AG09319 (cell line): Measurements from ENCODE around the gene C2CD4A.
A peak's percentile ranks its signal among the peaks of the same experiment; 100 is the strongest.

Experiments used
- DNase-seq: peaks from one replicate; pipeline ENCODE4 v3.0.0-alpha.2; 2010; ENCODE audit warnings: low read depth; ENCODE audit errors: extremely low read depth
- TF ChIP-seq, protein P1 (sequence below): IDR thresholded peaks from 2 replicates; pipeline ENCODE4 v1.5.1; 2011; ENCODE audit warnings: low read depth, mild to moderate bottlenecking, inconsistent platforms, low read length, moderate library complexity

C2CD4A gene

DNA sequence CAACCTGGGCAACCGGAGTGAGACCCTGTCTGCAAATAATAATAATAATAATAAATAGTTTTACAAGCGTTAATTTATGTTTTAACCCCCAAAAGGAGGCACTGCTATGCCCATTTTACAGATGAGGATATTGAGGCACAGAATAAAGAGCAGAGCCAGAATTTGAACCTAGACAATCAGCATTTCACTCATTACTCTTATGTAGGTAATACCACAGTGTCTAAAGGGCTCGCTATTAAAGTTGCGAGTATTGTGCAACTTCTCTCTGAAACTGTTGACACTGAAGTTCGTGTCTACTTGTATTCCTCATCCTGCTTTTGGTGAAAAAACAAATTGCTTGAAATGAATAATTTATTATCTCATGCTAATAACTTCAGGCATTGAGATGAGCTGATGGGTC is 2.8 kb downstream of the C2CD4A start:
- no peak for DNase-seq
- TF ChIP-seq, protein P1, sequence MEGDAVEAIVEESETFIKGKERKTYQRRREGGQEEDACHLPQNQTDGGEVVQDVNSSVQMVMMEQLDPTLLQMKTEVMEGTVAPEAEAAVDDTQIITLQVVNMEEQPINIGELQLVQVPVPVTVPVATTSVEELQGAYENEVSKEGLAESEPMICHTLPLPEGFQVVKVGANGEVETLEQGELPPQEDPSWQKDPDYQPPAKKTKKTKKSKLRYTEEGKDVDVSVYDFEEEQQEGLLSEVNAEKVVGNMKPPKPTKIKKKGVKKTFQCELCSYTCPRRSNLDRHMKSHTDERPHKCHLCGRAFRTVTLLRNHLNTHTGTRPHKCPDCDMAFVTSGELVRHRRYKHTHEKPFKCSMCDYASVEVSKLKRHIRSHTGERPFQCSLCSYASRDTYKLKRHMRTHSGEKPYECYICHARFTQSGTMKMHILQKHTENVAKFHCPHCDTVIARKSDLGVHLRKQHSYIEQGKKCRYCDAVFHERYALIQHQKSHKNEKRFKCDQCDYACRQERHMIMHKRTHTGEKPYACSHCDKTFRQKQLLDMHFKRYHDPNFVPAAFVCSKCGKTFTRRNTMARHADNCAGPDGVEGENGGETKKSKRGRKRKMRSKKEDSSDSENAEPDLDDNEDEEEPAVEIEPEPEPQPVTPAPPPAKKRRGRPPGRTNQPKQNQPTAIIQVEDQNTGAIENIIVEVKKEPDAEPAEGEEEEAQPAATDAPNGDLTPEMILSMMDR, result no peak

DNA sequence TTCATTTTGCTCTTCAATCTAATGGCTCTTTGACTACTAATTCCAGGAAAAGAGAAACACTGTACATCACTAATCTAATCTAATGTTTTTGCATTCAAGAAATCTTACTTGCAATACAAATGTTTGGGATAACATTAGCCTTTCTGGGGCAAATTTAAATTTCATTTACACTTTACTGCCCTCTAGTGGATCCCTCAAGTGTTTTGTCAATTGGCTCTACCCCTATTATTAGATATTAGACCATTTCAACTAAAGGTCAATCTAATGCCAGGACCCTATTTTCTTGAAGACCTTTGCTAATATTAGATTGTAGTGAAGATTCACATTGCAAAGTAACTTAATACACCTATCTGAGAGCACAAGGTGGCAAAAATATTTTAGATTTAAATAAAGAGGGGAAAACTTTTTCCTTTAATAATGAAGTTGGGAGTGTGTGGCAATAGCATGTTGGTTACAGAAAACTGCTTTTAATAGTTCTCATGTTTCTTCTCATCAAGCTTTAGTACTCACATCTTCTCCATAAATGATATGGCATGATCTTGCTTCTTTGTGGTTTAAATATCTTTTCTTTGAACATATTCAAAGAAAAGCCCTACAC is 5.0 kb downstream of the C2CD4A start:
- TF ChIP-seq, protein P1, result peak; percentile 62
- no peak for DNase-seq

DNA sequence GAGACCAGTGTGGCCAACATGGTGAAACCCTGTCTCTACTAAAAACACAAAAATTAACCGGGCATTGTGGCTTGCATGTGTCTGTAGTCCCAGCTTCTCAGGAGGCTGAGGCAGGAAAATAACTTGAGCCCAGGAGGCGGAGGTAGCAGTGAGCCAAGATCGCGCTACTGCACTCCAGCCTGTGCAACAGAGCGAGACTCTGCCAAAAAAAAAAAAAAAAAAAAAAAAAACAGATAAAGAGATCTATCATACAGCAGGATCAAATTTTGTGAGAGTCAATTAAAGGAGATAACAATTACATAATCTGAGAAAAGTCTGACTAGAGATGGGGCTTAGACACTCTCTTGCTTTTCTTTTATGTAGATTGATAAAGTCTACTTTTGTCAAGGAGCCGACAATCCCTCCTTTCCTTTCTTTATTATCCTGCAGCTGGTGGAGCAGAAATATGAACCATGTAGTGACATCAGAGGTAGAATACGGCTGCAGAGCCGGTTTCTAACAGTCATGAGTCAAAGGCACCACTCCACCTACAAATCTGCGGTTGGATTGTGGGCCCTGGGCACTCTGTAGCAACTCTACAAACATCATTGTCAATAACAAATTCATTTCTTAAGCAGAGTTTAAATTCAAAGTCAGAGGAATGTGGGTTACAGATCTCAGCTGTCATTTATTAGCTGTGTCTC is 9.0 kb downstream of the C2CD4A start:
- DNase-seq, result no peak

DNA sequence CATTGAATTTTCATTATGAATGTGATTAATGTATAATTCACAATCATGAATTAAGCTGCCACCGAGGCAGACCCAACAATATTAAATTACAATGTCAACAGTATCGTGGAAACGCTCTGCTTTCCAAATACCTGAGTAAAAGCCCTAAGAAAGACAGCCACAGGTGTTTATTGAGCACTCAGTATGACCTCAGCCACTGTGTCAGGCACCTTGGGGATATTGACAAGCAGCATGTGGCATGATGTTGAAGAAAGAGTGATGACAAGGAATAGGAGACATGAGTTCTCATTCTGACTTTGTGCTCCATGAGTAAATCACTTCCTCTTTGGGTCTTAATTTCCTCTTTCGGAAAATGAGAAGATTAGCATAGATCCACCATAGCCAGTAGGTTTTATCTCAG is 12.8 kb downstream of the C2CD4A start:
- DNase-seq, result no peak
- TF ChIP-seq, protein P1, result no peak

More for the DNA sequence above, 9.0 kb downstream of the C2CD4A start:
- TF ChIP-seq, protein P1, result no peak

DNA sequence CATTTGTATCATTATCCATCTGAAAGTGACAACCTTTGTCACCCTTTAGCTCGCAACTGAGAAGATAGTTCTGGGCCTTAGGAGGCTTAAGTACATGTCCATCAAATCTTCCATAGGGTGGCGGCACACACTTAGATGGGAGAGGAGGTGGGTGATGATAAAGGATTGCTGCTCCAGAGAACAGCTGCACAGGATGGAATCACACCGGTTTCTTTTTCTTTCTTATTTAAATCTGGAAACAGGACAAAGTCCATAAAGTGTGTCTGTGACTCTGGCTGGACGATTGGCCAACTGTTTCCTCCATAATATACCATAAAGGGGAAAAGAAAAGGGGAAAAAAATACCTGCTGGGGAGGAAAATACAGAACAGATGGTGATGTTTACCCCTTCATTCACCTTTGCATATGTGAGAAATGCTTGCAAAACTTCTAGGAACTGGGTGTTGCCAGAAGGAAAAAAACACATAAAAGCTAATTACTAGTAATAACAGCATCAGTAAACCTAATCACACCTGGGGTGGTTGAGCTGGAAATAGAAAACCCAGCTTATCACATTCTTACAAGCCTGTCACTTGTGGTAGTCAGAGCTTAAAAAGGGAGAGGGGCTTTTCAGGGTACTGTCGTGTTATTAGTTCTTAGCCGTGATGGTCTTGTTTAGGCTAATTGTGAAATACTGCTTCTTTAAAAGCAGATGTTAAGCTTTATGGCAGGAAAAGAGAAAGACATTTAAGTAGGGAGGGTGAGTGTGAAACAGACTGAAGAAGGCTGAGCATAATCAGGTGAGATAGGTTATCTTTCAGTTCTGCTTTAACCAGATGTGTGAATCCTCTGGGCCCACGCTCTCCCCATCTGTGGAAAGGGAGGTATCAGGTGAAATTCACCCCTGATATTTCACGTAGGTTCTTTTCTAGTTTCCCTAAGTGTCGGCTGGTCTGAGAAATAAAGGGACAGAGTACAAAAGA is 16.7 kb downstream of the C2CD4A start:
- DNase-seq, result no peak
- TF ChIP-seq, protein P1, result no peak

DNA sequence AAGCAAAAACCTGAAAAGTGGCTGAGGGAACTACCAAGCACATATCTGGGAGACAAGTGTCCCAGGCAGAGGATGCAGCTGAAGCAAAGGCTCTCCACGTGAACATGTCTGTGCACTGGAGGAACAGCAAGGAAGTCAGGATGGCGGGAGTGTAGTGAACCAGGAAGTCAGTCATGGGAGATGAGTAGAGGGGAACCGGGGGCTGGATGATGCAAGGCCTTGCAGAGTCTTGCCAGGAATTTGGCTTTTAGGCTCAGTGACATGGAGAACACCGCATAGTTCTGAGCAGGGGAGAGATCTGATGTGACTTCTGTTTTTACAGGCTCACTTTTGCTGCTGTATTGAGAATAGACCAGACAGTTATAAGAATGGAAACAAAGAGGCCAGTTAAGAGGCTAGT is 19.0 kb downstream of the C2CD4A start:
- TF ChIP-seq, protein P1, result no peak
- DNase-seq, result no peak
